Measurements from ENCODE around the gene B4GALT3. TPM values are rescaled to one million over a fixed set of nuclear protein-coding genes. Genes with fewer than 3 reads are reported as not detected.

Gene B4GALT3
- total and polyA plus RNA-seq, 9 of the 15 experiments (the other 6 are each of a cell fraction or from before 2014, with no cell fraction given): 31.2 to 103 (median 46.1) TPM

DNA sequence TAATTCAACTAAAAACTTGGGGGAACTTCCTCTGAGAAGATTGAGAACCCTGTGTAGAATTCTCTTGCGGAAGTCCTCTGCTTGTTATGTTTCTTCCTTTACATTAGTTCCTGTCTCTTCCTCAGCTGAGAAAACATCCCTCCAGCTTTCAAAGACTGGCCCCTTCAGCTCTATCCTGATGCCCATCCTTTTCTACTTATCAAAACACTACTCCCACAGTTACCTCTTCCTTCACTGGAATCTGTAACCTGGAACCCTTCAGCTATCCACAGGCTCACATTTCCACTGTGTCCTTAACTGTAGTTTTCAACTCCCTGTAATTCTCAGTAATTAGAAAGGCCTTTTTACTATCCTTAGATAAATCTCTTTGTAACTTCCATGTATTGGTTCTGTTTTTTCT lies 38.9 kb downstream of the B4GALT3 start:
- no TSS peak for BruUV-seq (replicated peaks)
- in situ Hi-C loops (cut with MboI): no loop called here

DNA sequence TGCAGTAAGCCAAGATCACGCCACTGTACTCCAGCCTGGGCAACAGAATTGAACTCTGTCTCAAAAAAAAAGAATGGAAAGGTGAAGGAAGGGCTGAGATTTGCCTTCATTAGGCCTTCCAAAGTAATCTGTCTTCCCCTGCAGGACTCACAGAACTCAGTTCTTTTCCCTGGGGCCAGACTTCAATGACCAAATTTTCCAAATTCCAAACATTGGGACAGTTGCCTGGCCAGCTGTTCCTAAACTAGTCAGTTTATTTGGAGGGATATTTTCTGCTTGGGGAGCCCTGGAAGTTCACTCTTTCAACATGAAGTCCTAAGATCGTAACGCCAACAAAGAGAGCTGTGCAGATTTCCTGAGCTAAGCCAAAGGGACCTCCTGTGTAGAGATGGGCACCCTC lies 39.4 kb downstream of the B4GALT3 start:
- BruUV-seq (replicated peaks): no TSS peak
- Histone ChIP-seq H3K27ac (ENCODE audit: extremely low read depth, low read depth, low read length) (no peak overlapping the region), H3K9ac (ENCODE audit: insufficient read depth in 1 of 2, low read depth in 2 of 2, low read length in 2 of 2) (no peak overlapping the region), H3K27me3 (ENCODE audit: control insufficient read depth in 2 of 2, insufficient read depth in 2 of 2, low read length in 2 of 2) (no peaks in the 10 kb centered on the region), H3K4me2 (ENCODE audit: insufficient read depth, low read length) (no peak overlapping the region), H4K20me1 (replicated peaks; ENCODE audit: control insufficient read depth, insufficient read depth, low read length) (no peaks in the 10 kb centered on the region), H3K36me3 (ENCODE audit: control insufficient read depth, insufficient read depth, low read length) (peaks cover 2% of the 10 kb centered on the region; the same call in 1 of the 3 replicates), H3K9me3 (replicated peaks; ENCODE audit: control insufficient read depth, insufficient read depth, low read depth, low read length) (no peaks in the 10 kb centered on the region), H2AFZ (ENCODE audit: low read depth, low read length) (no peak overlapping the region), H3K4me3 (no peak overlapping the region), H3K9me1 (ENCODE audit: control insufficient read depth, insufficient read depth, low read length) (no peaks in the 10 kb centered on the region), H3K4me1 (replicated peaks in 1 of 2; ENCODE audit: control insufficient read depth in 2 of 2, insufficient read depth in 2 of 2, low read length in 2 of 2) (peaks cover 0 to 8% of the 10 kb centered on the region in 2 experiments; a peak in 3 of 5 replicates), H3K79me2 (ENCODE audit: control insufficient read depth, insufficient read depth, low read length) (peaks cover 23% of the 10 kb centered on the region)
- no peak for DNase-seq (ENCODE audit: extremely low read depth in 1 of 4, low spot score in 3 of 4)
- ChIA-PET POLR2A (interaction anchor here (0.5 to 3.3 kb wide), 6 partner anchors 10 to 179 kb away, joined by 3 to 12 read pairs (median 4); partner anchors contain the start of genes UFC1 and USF1), CTCF (ENCODE audit: low intra/inter-chr PET ratio) (interaction anchor here (0.5 to 0.7 kb wide), 2 partner anchors 66 to 195 kb away, joined by 3 to 5 read pairs; no protein-coding TSS in a partner anchor)
- ATAC-seq: no peak
- in situ Hi-C loops (cut with MboI) (no loop called here), intact Hi-C loops (cut with micrococcal nuclease) (loop anchor here (2.0 to 10.0 kb wide), 4 partner anchors 41 to 413 kb away; no protein-coding TSS in a partner anchor)
- no peak for FAIRE-seq
- WGBS (ENCODE audit: insufficient coverage, low coverage, missing lambda C conversion rate): 82% methylated on average over 3 of the region's 3 CpGs
- TF ChIP-seq YY1 (IDR thresholded peaks at IDR 0.05; ENCODE audit: borderline replicate concordance in 1 of 3, control insufficient read depth in 1 of 3, extremely low read depth in 1 of 3, insufficient read depth in 3 of 3, insufficient read length in 1 of 3, insufficient replicate concordance in 2 of 3, low read depth in 1 of 3, low read length in 2 of 3): no peak
- no peak for TF ChIP-seq NELFE (IDR thresholded peaks at IDR 0.05; ENCODE audit: insufficient read depth, insufficient read length)
- TF ChIP-seq ZNF75A (CRISPR knock-in tag; IDR thresholded peaks at IDR 0.05): no peak
- TF ChIP-seq, protein P1, sequence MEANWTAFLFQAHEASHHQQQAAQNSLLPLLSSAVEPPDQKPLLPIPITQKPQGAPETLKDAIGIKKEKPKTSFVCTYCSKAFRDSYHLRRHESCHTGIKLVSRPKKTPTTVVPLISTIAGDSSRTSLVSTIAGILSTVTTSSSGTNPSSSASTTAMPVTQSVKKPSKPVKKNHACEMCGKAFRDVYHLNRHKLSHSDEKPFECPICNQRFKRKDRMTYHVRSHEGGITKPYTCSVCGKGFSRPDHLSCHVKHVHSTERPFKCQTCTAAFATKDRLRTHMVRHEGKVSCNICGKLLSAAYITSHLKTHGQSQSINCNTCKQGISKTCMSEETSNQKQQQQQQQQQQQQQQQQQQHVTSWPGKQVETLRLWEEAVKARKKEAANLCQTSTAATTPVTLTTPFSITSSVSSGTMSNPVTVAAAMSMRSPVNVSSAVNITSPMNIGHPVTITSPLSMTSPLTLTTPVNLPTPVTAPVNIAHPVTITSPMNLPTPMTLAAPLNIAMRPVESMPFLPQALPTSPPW (CRISPR knock-in tag; IDR thresholded peaks at IDR 0.05): no peak
- TF ChIP-seq CBX3 (IDR thresholded peaks at IDR 0.05; ENCODE audit: borderline replicate concordance in 1 of 2, low read length in 2 of 2): no peak
- TF ChIP-seq PPARD (CRISPR knock-in tag; IDR thresholded peaks at IDR 0.05): no peak
- TF ChIP-seq, protein P2, sequence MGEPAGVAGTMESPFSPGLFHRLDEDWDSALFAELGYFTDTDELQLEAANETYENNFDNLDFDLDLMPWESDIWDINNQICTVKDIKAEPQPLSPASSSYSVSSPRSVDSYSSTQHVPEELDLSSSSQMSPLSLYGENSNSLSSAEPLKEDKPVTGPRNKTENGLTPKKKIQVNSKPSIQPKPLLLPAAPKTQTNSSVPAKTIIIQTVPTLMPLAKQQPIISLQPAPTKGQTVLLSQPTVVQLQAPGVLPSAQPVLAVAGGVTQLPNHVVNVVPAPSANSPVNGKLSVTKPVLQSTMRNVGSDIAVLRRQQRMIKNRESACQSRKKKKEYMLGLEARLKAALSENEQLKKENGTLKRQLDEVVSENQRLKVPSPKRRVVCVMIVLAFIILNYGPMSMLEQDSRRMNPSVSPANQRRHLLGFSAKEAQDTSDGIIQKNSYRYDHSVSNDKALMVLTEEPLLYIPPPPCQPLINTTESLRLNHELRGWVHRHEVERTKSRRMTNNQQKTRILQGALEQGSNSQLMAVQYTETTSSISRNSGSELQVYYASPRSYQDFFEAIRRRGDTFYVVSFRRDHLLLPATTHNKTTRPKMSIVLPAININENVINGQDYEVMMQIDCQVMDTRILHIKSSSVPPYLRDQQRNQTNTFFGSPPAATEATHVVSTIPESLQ (CRISPR knock-in tag; IDR thresholded peaks at IDR 0.05): no peak

More for the DNA sequence above, 38.9 kb downstream of the B4GALT3 start:
- no peak for FAIRE-seq
- Histone ChIP-seq H3K27me3 (ENCODE audit: control insufficient read depth in 2 of 2, insufficient read depth in 2 of 2, low read length in 2 of 2) (no peaks in the 10 kb centered on the region), H3K4me1 (replicated peaks in 1 of 2; ENCODE audit: control insufficient read depth in 2 of 2, insufficient read depth in 2 of 2, low read length in 2 of 2) (peaks cover 0 to 8% of the 10 kb centered on the region in 2 experiments; a peak in 3 of 5 replicates), H3K9me3 (replicated peaks; ENCODE audit: control insufficient read depth, insufficient read depth, low read depth, low read length) (no peaks in the 10 kb centered on the region), H3K4me3 (no peak overlapping the region), H3K27ac (ENCODE audit: extremely low read depth, low read depth, low read length) (no peak overlapping the region), H3K9me1 (ENCODE audit: control insufficient read depth, insufficient read depth, low read length) (no peaks in the 10 kb centered on the region), H3K9ac (ENCODE audit: insufficient read depth in 1 of 2, low read depth in 2 of 2, low read length in 2 of 2) (no peak overlapping the region), H4K20me1 (replicated peaks; ENCODE audit: control insufficient read depth, insufficient read depth, low read length) (no peaks in the 10 kb centered on the region), H3K4me2 (ENCODE audit: insufficient read depth, low read length) (no peak overlapping the region), H2AFZ (ENCODE audit: low read depth, low read length) (no peak overlapping the region), H3K36me3 (ENCODE audit: control insufficient read depth, insufficient read depth, low read length) (peaks cover 2% of the 10 kb centered on the region; the same call in 1 of the 3 replicates), H3K79me2 (ENCODE audit: control insufficient read depth, insufficient read depth, low read length) (peaks cover 17% of the 10 kb centered on the region)
- TF ChIP-seq TSC22D4 (tag; IDR thresholded peaks at IDR 0.05) (no peak), RB1 (IDR thresholded peaks at IDR 0.05; ENCODE audit: low read depth) (no peak), HNRNPH1 (optimal IDR thresholded peaks at IDR 0.05; ENCODE audit: low read depth, low read length) (no peak), PML (IDR thresholded peaks at IDR 0.05; ENCODE audit: low read length) (no peak)
- TF ChIP-seq, protein P3, sequence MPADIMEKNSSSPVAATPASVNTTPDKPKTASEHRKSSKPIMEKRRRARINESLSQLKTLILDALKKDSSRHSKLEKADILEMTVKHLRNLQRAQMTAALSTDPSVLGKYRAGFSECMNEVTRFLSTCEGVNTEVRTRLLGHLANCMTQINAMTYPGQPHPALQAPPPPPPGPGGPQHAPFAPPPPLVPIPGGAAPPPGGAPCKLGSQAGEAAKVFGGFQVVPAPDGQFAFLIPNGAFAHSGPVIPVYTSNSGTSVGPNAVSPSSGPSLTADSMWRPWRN (IDR thresholded peaks at IDR 0.05; ENCODE audit: low read depth): no peak
- ChIA-PET CTCF (ENCODE audit: low intra/inter-chr PET ratio) (interaction anchor here (0.5 to 2.2 kb wide), 2 partner anchors 66 to 195 kb away, joined by 3 to 15 read pairs; no protein-coding TSS in a partner anchor), POLR2A (interaction anchor here (0.6 to 1.7 kb wide), 5 partner anchors 11 to 178 kb away, joined by 3 to 8 read pairs (median 3); partner anchors contain the start of genes UFC1 and USF1)
- WGBS (ENCODE audit: insufficient coverage, low coverage, missing lambda C conversion rate): 75% methylated on average over 1 of the region's 1 CpG
- intact Hi-C loops (cut with micrococcal nuclease): loop anchor here (2.0 to 10.0 kb wide), 4 partner anchors 42 to 414 kb away; no protein-coding TSS in a partner anchor
- DNase-seq (ENCODE audit: extremely low read depth in 1 of 4, low spot score in 3 of 4): no peak
- no peak for ATAC-seq

Measured in K562 (cell line).